Activated CD4-positive, alpha-beta T cell treated with anti-CD3 and anti-CD28 coated beads, Interleukin-2, amount 10 ng/mL, durations not matched to agents 7 days and 5 days (primary cell): ENCODE results near the gene NMNAT1. TPM values are rescaled to one million over a fixed set of nuclear protein-coding genes. Genes with fewer than 3 reads are reported as not detected.
"Not testable (repeated sequence)": the region's sequence is repeated elsewhere in the genome, so short reads cannot be mapped to it uniquely, and the experiment has no call there.

ENCODE experiments used
- CTCF ChIA-PET: fragments of 350-600 bp; sonication (Branson Sonifier 250); formaldehyde crosslinking; loops from one replicate; lab custom pipeline; 2021; ENCODE audit warnings: antibody characterized with exemption; lab: Charles Lee
- POLR2A ChIA-PET: fragments of 350-600 bp; sonication (Branson Sonifier 250); formaldehyde crosslinking; loops from one replicate; lab custom pipeline; 2021; ENCODE audit warnings: antibody characterized with exemption; lab: Charles Lee
- DNase-seq: peaks from one replicate; pipeline ENCODE4 v3.0.0-alpha.2; 2020
- H3K27ac Mint-ChIP-seq: one replicate; pipeline ENCODE4 v1.8.0; 2021; ENCODE audit warnings: mild to moderate bottlenecking, moderate library complexity, mixed read lengths
- H3K27me3 Mint-ChIP-seq: one replicate; pipeline ENCODE4 v1.8.0; 2021; ENCODE audit warnings: mixed read lengths
- H3K36me3 Mint-ChIP-seq: one replicate; pipeline ENCODE4 v1.8.0; 2021; ENCODE audit warnings: low read depth, mixed read lengths
- H3K4me1 Mint-ChIP-seq: one replicate; pipeline ENCODE4 v1.8.0; 2021; ENCODE audit warnings: mixed read lengths
- H3K4me3 Mint-ChIP-seq: one replicate; pipeline ENCODE4 v1.8.0; 2021; ENCODE audit warnings: mild to moderate bottlenecking, moderate library complexity, mixed read lengths
- H3K9me3 Mint-ChIP-seq: one replicate; pipeline ENCODE4 v1.8.0; 2021; ENCODE audit warnings: mixed read lengths
- total RNA-seq, 2 experiments: library from RNA; stranded (reverse); gene quantifications; one replicate each; pipeline ENCODE4 v1.2.3, GENCODE V29; 2021

NMNAT1 gene
- total RNA-seq, 2 experiments from 2014 or later = 6.3 to 7.9 TPM

DNA sequence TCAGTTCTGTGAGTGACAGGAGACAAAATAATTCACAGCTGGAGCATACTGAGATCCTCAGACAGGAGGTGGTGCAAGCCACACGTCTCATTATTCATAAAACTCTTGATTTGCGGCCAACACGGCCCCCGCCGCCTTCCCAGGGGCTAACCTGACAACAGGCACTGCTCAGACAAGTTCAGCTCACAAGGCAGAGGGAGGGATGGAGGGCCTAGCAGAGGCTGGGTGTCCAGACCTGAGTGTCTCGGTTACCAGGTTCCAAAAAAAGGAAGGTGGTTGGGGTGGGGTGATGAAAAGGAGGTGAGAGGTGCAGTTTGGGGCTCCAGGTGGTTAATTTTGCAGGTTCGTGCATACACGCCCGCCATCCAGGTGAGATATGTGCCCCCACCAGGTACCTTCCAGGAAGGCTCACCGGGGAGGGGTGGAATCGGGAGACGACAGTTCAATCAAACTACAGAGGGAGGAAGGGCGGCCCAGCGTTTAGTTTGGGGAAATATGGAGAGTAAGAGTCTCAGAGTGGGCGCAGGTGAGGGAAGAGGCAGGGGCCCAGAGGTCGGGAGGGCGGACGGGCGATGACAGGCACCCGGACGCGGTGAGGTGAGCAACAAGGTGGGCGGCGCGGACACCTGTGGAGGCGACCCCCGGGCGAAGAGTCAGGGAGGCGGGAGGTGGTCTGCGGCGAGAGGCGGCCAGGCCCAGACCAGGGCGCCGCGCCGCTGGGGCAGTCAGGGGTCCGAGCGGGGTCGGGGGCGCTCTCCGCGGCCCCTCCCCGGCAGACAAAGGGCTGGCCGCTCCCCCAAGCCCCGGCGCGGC is 33.8 kb upstream of the NMNAT1 start:
- DNase-seq = peak; percentile 36
- ChIA-PET CTCF (no interaction called here), POLR2A (no interaction called here)
- Mint-ChIP-seq H3K9me3 (no peaks in the 10 kb centered on the region), H3K4me3 (peak overlapping the region; percentile 95), H3K27me3 (peaks cover under 1% of the 10 kb centered on the region), H3K36me3 (peaks cover 3% of the 10 kb centered on the region), H3K27ac (peak overlapping the region; percentile 90), H3K4me1 (peaks cover 38% of the 10 kb centered on the region)

DNA sequence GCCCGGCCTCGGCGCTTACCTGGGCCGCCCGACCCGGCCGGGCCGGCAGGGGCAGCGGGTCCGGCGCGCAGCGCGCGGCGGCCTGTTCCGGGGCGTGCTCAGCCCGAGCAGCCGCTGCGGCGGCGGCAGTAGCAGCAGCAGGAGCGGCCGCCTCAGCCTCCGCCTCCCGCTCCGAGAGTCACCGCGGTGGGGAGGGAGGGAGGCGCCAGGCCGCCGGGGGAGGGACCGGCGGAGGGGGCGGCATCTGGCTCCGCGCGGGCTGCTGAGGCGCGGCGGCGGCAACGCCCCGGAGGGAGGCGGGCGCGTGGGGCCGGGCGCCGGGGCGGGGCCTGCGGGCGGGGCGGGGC is 33.2 kb upstream of the NMNAT1 start, which contains the start of gene CTNNBIP1:
Gene CTNNBIP1 (minus strand): TSS at position 194 of the 347 bp plus-strand sequence. CDS start 38,205 bp downstream, outside the sequence.
- Mint-ChIP-seq H3K27me3 (peaks cover 2% of the 10 kb centered on the region), H3K4me3 (peak within 1 kb of the TSS; percentile 95), H3K36me3 (peaks cover 3% of the 10 kb centered on the region), H3K4me1 (peaks cover 36% of the 10 kb centered on the region), H3K9me3 (no peaks in the 10 kb centered on the region), H3K27ac (peak within 1 kb of the TSS; percentile 96)
- POLR2A ChIA-PET = no interaction called here
- CTCF ChIA-PET = interaction anchor here (0.6 kb wide), 2 partner anchors 15 to 604 kb away, joined by 3 to 5 read pairs; no protein-coding TSS in a partner anchor
- DNase-seq = no peak

- DNase-seq = peak; percentile 100
- peaks cover 3% of the 10 kb centered on the region for H3K36me3 Mint-ChIP-seq
- H3K9me3 Mint-ChIP-seq = no peaks in the 10 kb centered on the region
- CTCF ChIA-PET = interaction anchor here (0.6 kb wide), 3 partner anchors 15 to 604 kb away, joined by 3 to 5 read pairs (median 3); no protein-coding TSS in a partner anchor
- H3K4me1 Mint-ChIP-seq = peaks cover 34% of the 10 kb centered on the region
- peaks cover 2% of the 10 kb centered on the region for H3K27me3 Mint-ChIP-seq
- H3K4me3 Mint-ChIP-seq = peak overlapping the region; percentile 86
- POLR2A ChIA-PET = interaction anchor here (0.5 kb wide), 1 partner anchor 369 kb away, joined by 4 read pairs; no protein-coding TSS in a partner anchor
- peak overlapping the region; percentile 96 for H3K27ac Mint-ChIP-seq
Measured at GRCh38 chr1:9910423-9911178, 32.7 kb upstream of the NMNAT1 start.

GRCh38 chr1:9912264-9912936 is 30.9 kb upstream of the NMNAT1 start:
- peaks cover 31% of the 10 kb centered on the region for H3K4me1 Mint-ChIP-seq
- POLR2A ChIA-PET = no interaction called here

GRCh38 chr1:9914610-9914937 is 28.7 kb upstream of the NMNAT1 start:
- CTCF ChIA-PET = interaction anchor here (0.9 to 1.2 kb wide), 2 partner anchors 18 to 504 kb away, joined by 3 read pairs; no protein-coding TSS in a partner anchor
- H3K27me3 Mint-ChIP-seq = peaks cover 2% of the 10 kb centered on the region
- POLR2A ChIA-PET = interaction anchor here (0.6 kb wide), 1 partner anchor 693 kb away, joined by 3 read pairs; no protein-coding TSS in a partner anchor
- H3K4me1 Mint-ChIP-seq = peaks cover 14% of the 10 kb centered on the region
- no peak overlapping the region for H3K4me3 Mint-ChIP-seq
- no peak overlapping the region for H3K27ac Mint-ChIP-seq
- no peak for DNase-seq
- H3K9me3 Mint-ChIP-seq = no peaks in the 10 kb centered on the region
- peaks cover under 1% of the 10 kb centered on the region for H3K36me3 Mint-ChIP-seq

More at GRCh38 chr1:9912264-9912936, 30.9 kb upstream of the NMNAT1 start:
- Mint-ChIP-seq H3K4me3 (no peak overlapping the region), H3K36me3 (peaks cover 3% of the 10 kb centered on the region), H3K27me3 (peaks cover 2% of the 10 kb centered on the region), H3K9me3 (no peaks in the 10 kb centered on the region), H3K27ac (peak overlapping the region; percentile 39)
- CTCF ChIA-PET = interaction anchor here (0.6 kb wide), 1 partner anchor 508 kb away, joined by 3 read pairs; no protein-coding TSS in a partner anchor
- no peak for DNase-seq

GRCh38 chr1:9916452-9916851 is 26.8 kb upstream of the NMNAT1 start:
- H3K4me1 Mint-ChIP-seq = peaks cover 7% of the 10 kb centered on the region
- no peaks in the 10 kb centered on the region for H3K9me3 Mint-ChIP-seq
- CTCF ChIA-PET = interaction anchor here (1.2 kb wide), 1 partner anchor 132 kb away, joined by 3 read pairs; no protein-coding TSS in a partner anchor
- no peak for DNase-seq
- H3K4me3 Mint-ChIP-seq = no peak overlapping the region
- POLR2A ChIA-PET = no interaction called here
- H3K36me3 Mint-ChIP-seq = no peaks in the 10 kb centered on the region
- H3K27ac Mint-ChIP-seq = no peak overlapping the region
- peaks cover 2% of the 10 kb centered on the region for H3K27me3 Mint-ChIP-seq

DNA sequence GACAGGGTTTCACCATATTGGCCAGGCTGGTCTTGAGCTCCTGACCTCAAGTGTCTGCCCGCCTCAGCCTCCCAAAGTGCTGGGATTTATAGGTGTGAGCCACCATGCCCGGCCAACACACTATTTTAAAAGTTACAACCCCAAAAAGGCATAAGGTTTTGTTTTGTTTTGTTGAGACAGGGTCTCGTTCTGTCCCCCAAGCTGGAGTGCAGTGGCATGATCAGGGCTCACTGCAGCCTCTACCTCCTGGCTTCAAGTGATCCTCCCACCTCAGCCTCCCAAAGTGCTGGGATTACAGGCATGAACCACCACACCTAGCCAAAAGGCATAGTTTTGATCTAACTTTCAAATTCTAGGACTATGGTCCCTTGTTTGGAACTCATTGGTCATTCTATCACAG is 25.8 kb upstream of the NMNAT1 start:
- CTCF ChIA-PET = interaction anchor here (0.6 kb wide), 2 partner anchors 25 to 532 kb away, joined by 3 to 4 read pairs; partner anchors contain the start of gene CORT
- H3K4me1 Mint-ChIP-seq, H3K27me3 Mint-ChIP-seq, H3K9me3 Mint-ChIP-seq, H3K4me3 Mint-ChIP-seq, POLR2A ChIA-PET, H3K36me3 Mint-ChIP-seq, DNase-seq, H3K27ac Mint-ChIP-seq: not testable (repeated sequence)

GRCh38 chr1:9917901-9918300 is 25.4 kb upstream of the NMNAT1 start:
- Mint-ChIP-seq H3K27me3 (peaks cover 2% of the 10 kb centered on the region), H3K36me3 (no peaks in the 10 kb centered on the region), H3K27ac (no peak overlapping the region), H3K9me3 (no peaks in the 10 kb centered on the region), H3K4me1 (peaks cover 2% of the 10 kb centered on the region), H3K4me3 (no peak overlapping the region)
- ChIA-PET POLR2A (no interaction called here), CTCF (interaction anchor here (0.6 to 1.6 kb wide), 2 partner anchors 18 to 25 kb away, joined by 4 read pairs; no protein-coding TSS in a partner anchor)
- no peak for DNase-seq

DNA sequence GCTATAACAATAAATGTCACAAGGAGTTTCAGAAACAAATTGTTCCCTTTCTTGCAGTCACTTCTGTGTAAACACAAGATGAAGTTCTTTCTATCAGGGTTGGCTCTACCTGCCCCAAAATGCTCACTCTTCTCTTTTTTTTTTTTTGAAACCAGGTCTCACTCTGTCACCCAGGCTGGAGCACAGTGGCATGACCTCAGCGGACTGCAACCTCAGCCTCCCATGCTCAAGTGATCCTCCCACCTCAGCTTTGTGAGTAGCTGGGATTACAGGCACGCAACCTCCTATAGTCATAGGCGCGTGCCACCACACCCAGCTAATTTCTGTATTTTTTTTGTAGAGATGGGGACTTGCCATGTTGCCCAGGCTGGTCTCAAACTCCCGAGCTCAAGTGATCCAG is 22.7 kb upstream of the NMNAT1 start:
- Mint-ChIP-seq H3K4me3 (no peak overlapping the region), H3K4me1 (no peaks in the 10 kb centered on the region), H3K27me3 (no peaks in the 10 kb centered on the region), H3K36me3 (no peaks in the 10 kb centered on the region), H3K27ac (no peak overlapping the region), H3K9me3 (no peaks in the 10 kb centered on the region)
- POLR2A ChIA-PET = no interaction called here
- CTCF ChIA-PET = interaction anchor here (0.6 kb wide), 1 partner anchor 11 kb away, joined by 3 read pairs; no protein-coding TSS in a partner anchor
- DNase-seq = no peak

GRCh38 chr1:9922342-9922741 is 20.9 kb upstream of the NMNAT1 start:
- ChIA-PET POLR2A (no interaction called here), CTCF (no interaction called here)
- no peaks in the 10 kb centered on the region for H3K36me3 Mint-ChIP-seq
- H3K4me3 Mint-ChIP-seq = no peak overlapping the region
- no peaks in the 10 kb centered on the region for H3K4me1 Mint-ChIP-seq
- H3K27ac Mint-ChIP-seq = no peak overlapping the region
- no peaks in the 10 kb centered on the region for H3K9me3 Mint-ChIP-seq
- H3K27me3 Mint-ChIP-seq = no peaks in the 10 kb centered on the region
- no peak for DNase-seq

DNA sequence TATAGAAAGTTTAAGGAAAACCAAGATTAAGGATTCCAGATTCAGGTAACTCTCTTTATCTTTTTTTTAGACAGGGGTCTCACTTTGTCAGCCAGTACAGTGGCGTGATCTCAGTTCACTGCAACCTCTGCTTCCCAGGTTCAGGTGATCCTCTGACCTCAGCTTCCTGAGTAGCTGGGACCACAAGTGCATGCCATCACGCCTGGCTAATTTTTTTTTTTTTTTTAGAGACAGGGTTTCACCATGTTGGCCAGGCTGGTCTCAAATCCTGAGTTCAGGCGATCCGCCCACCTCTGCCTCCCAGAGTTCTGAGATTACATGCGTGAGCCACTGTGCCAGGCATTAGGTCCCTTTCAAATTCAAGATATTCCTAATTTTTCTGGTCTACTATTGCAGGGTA is 16.0 kb upstream of the NMNAT1 start:
- POLR2A ChIA-PET = no interaction called here

More for the DNA sequence above, 16.0 kb upstream of the NMNAT1 start:
- H3K27ac Mint-ChIP-seq = no peak overlapping the region
- no peak for DNase-seq
- no peaks in the 10 kb centered on the region for H3K4me1 Mint-ChIP-seq
- H3K27me3 Mint-ChIP-seq = no peaks in the 10 kb centered on the region
- peaks cover 10% of the 10 kb centered on the region for H3K36me3 Mint-ChIP-seq
- CTCF ChIA-PET = no interaction called here
- no peaks in the 10 kb centered on the region for H3K9me3 Mint-ChIP-seq
- H3K4me3 Mint-ChIP-seq = no peak overlapping the region
